Measurements from ENCODE around the gene ASNSD1. TPM values are rescaled to one million over a fixed set of nuclear protein-coding genes. Genes with fewer than 3 reads are reported as not detected.
"Not testable (repeated sequence)": the region's sequence is repeated elsewhere in the genome, so short reads cannot be mapped to it uniquely, and the experiment has no call there.

ASNSD1 gene
- total and polyA plus RNA-seq, 12 donors = 25.9 to 46.7 (median 30.8) TPM

DNA sequence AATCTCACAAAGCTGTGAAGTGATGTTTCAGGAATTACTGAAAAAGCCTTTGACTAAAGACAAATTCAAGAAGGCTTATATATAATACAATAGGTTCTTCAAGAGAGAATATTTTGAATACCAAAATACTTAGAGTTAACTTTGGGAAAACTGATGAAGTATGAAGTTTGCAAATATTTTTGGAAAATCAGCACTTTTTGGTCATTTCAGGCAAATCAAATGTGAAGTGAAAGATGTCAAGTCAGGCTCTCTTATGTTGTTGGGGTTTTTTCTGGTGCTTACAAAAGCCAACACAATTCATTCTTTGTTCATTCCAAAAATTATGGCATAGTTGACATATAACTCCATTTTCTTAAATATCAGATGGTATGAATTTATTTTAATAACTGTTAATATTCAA is 14.7 kb upstream of the ASNSD1 start:
- no peaks in the 10 kb centered on the region for H3K4me1 ChIP-seq
- DNase-seq (no peak), ATAC-seq (no peak)
- H3K36me3 ChIP-seq = no peaks in the 10 kb centered on the region
- no peak overlapping the region for H3K27ac ChIP-seq
- TF ChIP-seq, protein P1, sequence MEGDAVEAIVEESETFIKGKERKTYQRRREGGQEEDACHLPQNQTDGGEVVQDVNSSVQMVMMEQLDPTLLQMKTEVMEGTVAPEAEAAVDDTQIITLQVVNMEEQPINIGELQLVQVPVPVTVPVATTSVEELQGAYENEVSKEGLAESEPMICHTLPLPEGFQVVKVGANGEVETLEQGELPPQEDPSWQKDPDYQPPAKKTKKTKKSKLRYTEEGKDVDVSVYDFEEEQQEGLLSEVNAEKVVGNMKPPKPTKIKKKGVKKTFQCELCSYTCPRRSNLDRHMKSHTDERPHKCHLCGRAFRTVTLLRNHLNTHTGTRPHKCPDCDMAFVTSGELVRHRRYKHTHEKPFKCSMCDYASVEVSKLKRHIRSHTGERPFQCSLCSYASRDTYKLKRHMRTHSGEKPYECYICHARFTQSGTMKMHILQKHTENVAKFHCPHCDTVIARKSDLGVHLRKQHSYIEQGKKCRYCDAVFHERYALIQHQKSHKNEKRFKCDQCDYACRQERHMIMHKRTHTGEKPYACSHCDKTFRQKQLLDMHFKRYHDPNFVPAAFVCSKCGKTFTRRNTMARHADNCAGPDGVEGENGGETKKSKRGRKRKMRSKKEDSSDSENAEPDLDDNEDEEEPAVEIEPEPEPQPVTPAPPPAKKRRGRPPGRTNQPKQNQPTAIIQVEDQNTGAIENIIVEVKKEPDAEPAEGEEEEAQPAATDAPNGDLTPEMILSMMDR (IDR thresholded peaks at IDR 0.05) = no peak
- intact Hi-C loops (cut with DNase I) = no loop called here
- H3K9me3 ChIP-seq = no peaks in the 10 kb centered on the region
- no peak overlapping the region for H3K4me3 ChIP-seq
- H3K27me3 ChIP-seq = no peaks in the 10 kb centered on the region

- WGBS, 2 donors = 79% methylated on average over 1 of the region's 1 CpG
- no peaks in the 10 kb centered on the region for H3K9me3 ChIP-seq
- H3K27me3 ChIP-seq = no peaks in the 10 kb centered on the region
- TF ChIP-seq, protein P1 (IDR thresholded peaks at IDR 0.05) = no peak
- no peak for DNase-seq
- intact Hi-C loops (cut with DNase I) = no loop called here
- no peak overlapping the region for H3K4me3 ChIP-seq
- no peak for ATAC-seq
- no peaks in the 10 kb centered on the region for H3K4me1 ChIP-seq
- no peak overlapping the region for H3K27ac ChIP-seq
- H3K36me3 ChIP-seq = no peaks in the 10 kb centered on the region
Observed at GRCh38 chr2:189648846-189649509, 12.3 kb upstream of the ASNSD1 start.

DNA sequence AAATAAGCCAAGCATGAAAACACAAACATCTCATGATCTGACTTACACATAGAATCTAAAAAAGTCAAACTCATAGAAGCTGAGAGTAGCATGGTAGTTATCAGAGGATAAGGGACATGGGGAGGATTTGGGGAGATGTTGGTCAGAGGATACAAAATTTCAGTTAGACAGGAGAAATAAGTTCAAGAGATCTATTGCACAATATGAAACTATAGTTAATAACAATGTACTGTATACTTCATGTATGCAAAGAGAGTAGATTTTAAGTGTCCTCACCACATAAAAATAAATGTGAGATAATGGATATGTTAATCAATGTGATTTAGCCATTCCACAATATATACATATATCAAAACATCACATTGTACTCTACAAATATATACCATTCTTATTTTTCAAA is 10.0 kb upstream of the ASNSD1 start:
- intact Hi-C loops (cut with DNase I) = loop anchor here in 1 of 10 donors (10.0 kb wide), 1 partner anchor 666 kb away; no protein-coding TSS in a partner anchor
- Histone ChIP-seq H3K4me3 (no peak overlapping the region), H3K27ac (no peak overlapping the region), H3K36me3 (no peaks in the 10 kb centered on the region), H3K4me1 (no peaks in the 10 kb centered on the region), H3K27me3 (no peaks in the 10 kb centered on the region), H3K9me3 (no peaks in the 10 kb centered on the region)
- TF ChIP-seq, protein P1 (IDR thresholded peaks at IDR 0.05) = no peak
- no peak for DNase-seq
- no peak for ATAC-seq

GRCh38 chr2:189653464-189653863 is 7.8 kb upstream of the ASNSD1 start:
- not testable (repeated sequence) for H3K27me3 ChIP-seq, DNase-seq, H3K27ac ChIP-seq, H3K9me3 ChIP-seq, H3K4me3 ChIP-seq, H3K36me3 ChIP-seq, ATAC-seq
- peaks cover 0 to 13% (median 0%) of the 10 kb centered on the region in 9 donors for H3K4me1 ChIP-seq
- intact Hi-C loops (cut with DNase I) = loop anchor here in 1 of 10 donors (10.0 kb wide), 1 partner anchor 669 kb away; no protein-coding TSS in a partner anchor
- 96% methylated on average over 20 to 29 of the region's 29 CpGs for WGBS, 2 donors

DNA sequence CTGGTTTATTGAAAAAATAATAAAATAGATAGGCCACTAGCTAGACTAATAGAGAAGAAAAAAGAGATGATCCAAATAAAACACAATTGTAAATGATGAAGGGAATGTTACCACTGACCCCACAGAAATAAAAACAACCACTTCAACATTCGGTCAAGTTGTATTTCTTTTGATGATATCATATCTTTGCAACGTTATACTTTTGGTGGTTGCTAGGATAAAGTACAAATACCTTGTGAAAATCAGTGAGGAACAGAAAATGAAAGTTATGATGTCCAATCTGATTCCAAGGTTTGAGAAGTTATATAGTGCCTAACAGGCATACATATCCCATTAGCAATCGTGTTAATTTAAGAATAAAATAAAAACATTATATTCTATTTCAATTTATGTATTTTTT is 6.6 kb upstream of the ASNSD1 start:
- intact Hi-C loops (cut with DNase I) = loop anchor here in 1 of 10 donors (10.0 kb wide), 1 partner anchor 670 kb away; no protein-coding TSS in a partner anchor
- Histone ChIP-seq H3K4me1 (peaks cover 0 to 21% (median 0%) of the 10 kb centered on the region in 9 donors), H3K27ac (no peak overlapping the region), H3K9me3 (no peaks in the 10 kb centered on the region), H3K27me3 (no peaks in the 10 kb centered on the region), H3K4me3 (no peak overlapping the region), H3K36me3 (no peaks in the 10 kb centered on the region)
- WGBS, 2 donors = 57 to 62% methylated on average over 3 of the region's 3 CpGs
- TF ChIP-seq, protein P1 (IDR thresholded peaks at IDR 0.05) = no peak
- no peak for DNase-seq
- no peak for ATAC-seq
